GM19023 (cell line): ENCODE measurements around the gene RAPGEF2.
A peak's percentile ranks its signal among the peaks of the same experiment; 100 is the strongest.

Experiments
- ATAC-seq: cut with Tn5 transposase; IDR thresholded peaks from one replicate; pipeline ENCODE4 v1.9.1; 2021; ENCODE audit warnings: mild to moderate bottlenecking, moderate library complexity; ENCODE audit not compliant: unreplicated experiment

RAPGEF2 gene

GRCh38 chr4:159190651-159191050, 87.8 kb downstream of the RAPGEF2 start:
- ATAC-seq = no peak

GRCh38 chr4:159191989-159192388, 89.1 kb downstream of the RAPGEF2 start:
- no peak for ATAC-seq

- ATAC-seq = no peak
These were observed 90.3 kb downstream of the RAPGEF2 start for GRCh38 chr4:159193046-159193620.

- no peak for ATAC-seq
These were observed 92.5 kb downstream of the RAPGEF2 start for GRCh38 chr4:159195361-159195769.

- ATAC-seq = no peak
These were observed 94.5 kb downstream of the RAPGEF2 start for GRCh38 chr4:159197260-159197884.

GRCh38 chr4:159197885-159198269, 95.0 kb downstream of the RAPGEF2 start:
- no peak for ATAC-seq

- no peak for ATAC-seq
These were observed 96.9 kb downstream of the RAPGEF2 start for GRCh38 chr4:159199826-159200225.

GRCh38 chr4:159201168-159201567, 98.3 kb downstream of the RAPGEF2 start:
- no peak for ATAC-seq

GRCh38 chr4:159204566-159204965, 101.7 kb downstream of the RAPGEF2 start:
- no peak for ATAC-seq

GRCh38 chr4:159205466-159205865, 102.6 kb downstream of the RAPGEF2 start:
- no peak for ATAC-seq

- peak; percentile 86 for ATAC-seq
These were observed 103.6 kb downstream of the RAPGEF2 start for GRCh38 chr4:159206427-159206871.

GRCh38 chr4:159209249-159209648, 106.4 kb downstream of the RAPGEF2 start:
- ATAC-seq = no peak

- ATAC-seq = no peak
These were observed 108.1 kb downstream of the RAPGEF2 start for GRCh38 chr4:159210975-159211374.

- no peak for ATAC-seq
These were observed 109.9 kb downstream of the RAPGEF2 start for GRCh38 chr4:159212675-159213293.

GRCh38 chr4:159216834-159217233, 114.0 kb downstream of the RAPGEF2 start:
- no peak for ATAC-seq

- no peak for ATAC-seq
These were observed 117.0 kb downstream of the RAPGEF2 start for GRCh38 chr4:159219862-159220261.

GRCh38 chr4:159220353-159220752, 117.5 kb downstream of the RAPGEF2 start:
- no peak for ATAC-seq

GRCh38 chr4:159221280-159221679, 118.4 kb downstream of the RAPGEF2 start:
- ATAC-seq = no peak

- ATAC-seq = no peak
These were observed 119.2 kb downstream of the RAPGEF2 start for GRCh38 chr4:159222043-159222552.

- ATAC-seq = no peak
These were observed 121.5 kb downstream of the RAPGEF2 start for GRCh38 chr4:159224408-159224807.

- ATAC-seq = no peak
These were observed 124.5 kb downstream of the RAPGEF2 start for GRCh38 chr4:159227378-159227777.

GRCh38 chr4:159227984-159228383, 125.1 kb downstream of the RAPGEF2 start:
- no peak for ATAC-seq
